DMS153 treated with DMSO at 0.1 percent for 48 hours (cell line): Measurements from ENCODE around the gene WDR45B.
"Not testable (repeated sequence)": the region's sequence is repeated elsewhere in the genome, so short reads cannot be mapped to it uniquely, and the experiment has no call there.

Experiments used
- DNase-seq: peaks from one replicate; lab custom pipeline; 2025; ENCODE audit not compliant: unreplicated experiment; lab: John Stamatoyannopoulos, UW

WDR45B gene

DNA sequence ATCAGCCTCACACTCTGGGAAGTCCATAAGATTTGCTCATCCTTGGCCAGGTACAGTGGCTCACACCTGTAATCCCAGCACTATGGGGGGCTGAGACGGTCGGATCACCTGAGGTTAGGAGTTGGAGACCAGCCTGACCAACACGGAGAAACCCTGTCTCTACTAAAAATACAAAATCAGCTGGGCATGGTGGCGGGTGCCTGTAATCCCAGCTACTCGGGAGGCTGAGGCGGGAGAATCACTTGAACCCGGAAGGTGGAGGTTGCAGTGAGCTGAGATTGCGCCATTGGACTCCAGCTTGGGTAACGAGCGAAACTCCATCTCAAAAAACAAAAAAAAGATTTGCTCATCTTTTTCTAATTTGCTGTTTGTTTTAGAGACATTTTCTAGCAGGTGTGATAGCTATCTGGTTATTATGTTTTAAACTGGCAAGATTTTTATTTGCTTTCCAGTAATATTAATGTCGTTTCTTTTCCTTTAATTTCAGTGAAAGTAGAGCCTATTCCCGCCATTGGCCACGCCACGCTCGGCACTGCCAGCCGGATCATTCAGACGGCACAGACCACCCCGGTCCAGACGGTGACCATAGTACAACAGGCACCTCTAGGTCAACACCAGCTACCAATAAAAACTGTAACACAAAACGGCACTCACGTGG, 61.5 kb downstream of the WDR45B start:
- DNase-seq: no peak

DNA sequence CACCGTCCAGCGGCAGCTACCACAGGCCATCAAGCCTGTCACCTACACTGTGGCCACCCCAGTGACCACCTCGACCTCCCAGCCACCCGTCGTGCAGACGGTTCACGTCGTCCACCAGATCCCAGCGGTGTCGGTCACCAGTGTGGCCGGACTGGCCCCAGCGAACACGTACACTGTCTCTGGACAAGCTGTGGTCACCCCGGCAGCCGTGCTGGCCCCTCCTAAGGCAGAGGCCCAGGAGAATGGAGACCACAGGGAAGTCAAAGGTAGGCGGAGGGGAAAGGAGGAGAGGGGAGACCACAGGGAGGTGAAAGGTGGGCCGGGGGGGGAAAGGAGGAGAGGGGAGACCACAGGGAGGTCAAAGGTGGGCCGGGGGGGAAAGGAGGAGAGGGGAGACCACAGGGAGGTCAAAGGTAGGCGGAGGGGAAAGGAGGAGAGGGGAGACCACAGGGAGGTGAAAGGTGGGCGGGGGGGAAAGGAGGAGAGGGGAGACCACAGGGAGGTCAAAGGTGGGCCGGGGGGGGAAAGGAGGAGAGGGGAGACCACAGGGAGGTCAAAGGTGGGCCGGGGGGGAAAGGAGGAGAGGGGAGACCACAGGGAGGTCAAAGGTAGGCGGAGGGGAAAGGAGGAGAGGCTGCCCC, 62.2 kb downstream of the WDR45B start:
- DNase-seq: not testable (repeated sequence)

DNA sequence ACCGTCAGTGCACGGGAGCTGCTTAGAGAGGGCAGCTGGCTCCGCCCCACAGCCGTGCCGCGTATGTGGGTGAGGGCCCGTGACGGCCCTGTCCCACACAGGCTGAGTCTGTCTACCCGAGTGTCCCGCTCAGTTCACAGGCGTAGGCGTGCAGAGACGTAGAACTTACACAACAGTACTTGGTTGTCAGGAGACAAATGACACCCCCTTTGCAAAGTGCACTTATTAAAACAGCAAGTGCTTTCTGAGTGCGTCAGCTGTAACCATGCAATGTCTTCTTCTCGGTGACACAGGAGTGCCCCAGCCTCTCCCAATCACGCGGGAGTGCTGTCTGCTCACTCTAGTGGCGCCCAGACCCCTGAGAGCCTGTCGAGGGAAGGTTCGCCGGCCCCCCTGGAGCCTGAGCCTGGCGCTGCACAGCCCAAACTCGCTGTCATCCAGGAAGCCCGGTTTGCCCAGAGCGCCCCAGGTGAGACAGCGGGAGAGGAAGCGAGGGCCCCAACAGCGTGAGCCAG, 64.5 kb downstream of the WDR45B start:
- no peak for DNase-seq

DNA sequence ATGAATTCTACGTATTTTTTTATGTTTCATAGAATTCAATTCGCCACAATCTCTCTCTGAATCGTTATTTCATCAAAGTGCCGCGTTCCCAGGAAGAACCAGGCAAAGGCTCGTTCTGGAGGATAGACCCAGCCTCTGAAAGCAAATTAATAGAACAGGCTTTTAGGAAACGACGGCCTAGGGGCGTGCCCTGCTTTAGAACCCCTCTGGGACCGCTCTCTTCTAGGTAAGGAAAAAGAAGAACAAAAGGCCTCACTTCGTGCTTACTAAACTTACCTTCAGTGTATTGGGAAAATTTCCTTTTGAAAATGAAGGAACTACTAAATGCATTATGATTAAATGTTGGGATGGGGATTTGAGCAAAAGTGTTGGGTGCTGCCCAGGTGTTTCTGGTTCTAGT, 65.5 kb downstream of the WDR45B start:
- DNase-seq: no peak

DNA sequence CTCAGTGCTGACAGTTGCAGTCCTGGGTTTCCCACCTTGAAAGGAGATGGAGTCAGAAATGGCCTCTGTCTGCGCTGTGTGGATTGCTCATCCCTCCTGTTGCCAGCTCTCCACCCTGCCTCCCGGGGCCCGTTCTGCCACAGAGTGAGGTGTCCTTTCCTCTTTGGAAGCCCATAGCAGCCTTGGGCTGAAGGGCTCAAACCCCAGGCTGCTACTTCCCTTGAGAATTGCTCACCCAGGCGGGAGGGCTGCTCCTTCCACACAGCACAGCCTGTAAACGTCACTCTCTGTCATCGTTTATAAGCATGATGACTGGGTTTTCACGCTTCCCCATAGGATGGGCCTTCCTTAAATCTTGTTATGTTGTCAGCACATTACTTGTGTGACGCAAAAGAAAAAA, 66.0 kb downstream of the WDR45B start:
- DNase-seq: no peak

DNA sequence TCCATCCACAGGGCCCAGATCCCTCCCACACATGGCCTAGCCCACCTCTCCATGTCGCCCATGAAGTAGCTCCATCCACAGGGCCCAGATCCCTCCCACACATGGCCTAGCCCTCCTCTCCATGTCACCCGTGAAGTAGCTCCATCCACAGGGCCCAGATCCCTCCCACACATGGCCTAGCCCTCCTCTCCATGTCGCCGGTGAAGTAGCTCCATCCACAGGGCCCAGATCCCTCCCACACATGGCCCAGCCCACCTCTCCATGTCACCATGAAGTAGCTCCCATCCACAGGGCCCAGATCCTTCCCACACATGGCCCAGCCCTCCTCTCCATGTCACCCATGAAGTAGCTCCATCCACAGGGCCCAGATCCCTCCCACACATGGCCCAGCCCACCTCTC, 68.3 kb downstream of the WDR45B start:
- DNase-seq: not testable (repeated sequence)

DNA sequence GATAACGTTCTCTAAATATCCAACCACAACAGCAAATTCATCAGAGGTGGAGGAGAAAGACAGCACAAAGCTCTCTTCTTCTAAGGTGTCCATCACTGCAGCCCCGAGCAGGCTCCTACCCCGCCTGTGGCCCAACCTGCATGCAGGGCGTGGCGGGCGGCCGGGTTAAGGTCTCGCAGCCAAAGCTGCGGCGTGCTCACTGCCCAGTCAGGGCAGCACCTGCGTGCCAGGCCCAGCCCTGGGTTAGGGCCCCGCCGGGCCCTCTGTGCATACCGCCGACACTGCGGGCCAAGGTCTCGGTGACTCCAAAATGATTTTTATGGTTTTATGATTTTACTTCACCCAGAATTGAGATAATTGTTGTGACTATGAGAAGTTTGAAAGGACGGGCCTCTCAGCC, 70.9 kb downstream of the WDR45B start:
- no peak for DNase-seq

DNA sequence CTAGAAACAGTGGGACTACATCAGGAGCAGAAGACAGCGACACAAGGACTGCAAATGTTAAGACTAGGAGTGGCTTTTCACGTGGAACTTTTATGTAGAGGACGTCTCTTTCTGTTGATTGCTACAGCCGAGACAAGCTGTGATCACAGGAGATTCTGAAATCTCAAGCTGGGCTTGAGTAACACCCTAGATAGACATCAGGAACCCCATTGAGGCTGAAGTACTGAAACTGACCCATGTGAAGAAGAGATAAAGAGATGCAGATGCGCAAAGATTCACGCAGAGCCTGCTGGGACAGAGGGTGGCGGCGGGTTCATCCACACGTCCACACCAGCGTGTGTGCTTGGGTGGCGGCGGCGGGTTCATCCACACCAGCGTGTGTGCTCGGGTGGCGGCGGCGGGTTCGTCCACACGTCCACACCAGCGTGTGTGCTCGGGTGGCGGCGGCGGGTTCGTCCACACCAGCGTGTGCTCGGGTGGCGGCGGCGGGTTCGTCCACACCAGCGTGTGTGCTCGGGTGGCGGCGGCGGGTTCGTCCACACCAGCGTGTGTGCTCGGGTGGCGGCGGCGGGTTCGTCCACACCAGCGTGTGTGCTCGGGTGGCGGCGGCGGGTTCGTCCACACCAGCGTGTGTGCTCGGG, 72.5 kb downstream of the WDR45B start:
- not testable (repeated sequence) for DNase-seq

DNA sequence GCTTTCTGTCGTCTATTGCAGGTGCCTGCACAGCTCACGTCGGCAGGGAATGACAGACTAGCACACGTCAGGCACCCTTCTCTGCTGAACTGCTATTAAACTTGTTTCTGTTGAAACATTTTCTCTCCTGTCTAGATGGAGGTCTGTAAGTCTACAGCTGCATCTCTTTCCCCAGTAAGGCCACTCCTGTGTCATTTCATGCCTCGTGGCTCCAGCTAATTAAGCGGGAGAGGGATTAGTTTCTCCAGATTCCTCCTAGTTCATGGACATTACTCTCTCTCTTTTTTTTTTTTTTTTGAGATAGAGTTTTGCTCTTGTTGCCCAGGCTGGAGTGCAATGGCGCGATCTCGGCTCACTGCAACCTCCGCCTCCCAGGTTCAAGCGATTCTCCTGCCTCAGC, 74.2 kb downstream of the WDR45B start:
- no peak for DNase-seq

DNA sequence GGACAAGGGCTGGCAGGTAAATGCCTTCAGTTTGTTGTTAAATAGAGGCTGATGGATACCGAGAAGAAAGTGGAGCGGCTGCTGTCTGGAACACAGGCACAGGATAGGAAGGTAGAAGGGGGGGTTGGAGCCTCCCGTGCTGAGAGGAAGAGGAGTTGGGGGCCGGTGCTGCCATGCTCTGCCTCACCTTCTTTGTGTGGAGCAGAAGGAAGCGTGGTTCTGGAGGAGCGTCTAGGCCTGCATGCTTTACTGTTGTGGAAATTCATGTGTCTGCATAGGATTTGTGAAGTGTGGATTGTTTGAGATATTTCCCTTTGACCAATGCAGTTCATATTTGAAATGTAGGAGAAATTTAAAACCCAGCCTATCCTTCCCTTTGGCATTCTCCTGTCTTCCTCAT, 76.4 kb downstream of the WDR45B start:
- DNase-seq: no peak

DNA sequence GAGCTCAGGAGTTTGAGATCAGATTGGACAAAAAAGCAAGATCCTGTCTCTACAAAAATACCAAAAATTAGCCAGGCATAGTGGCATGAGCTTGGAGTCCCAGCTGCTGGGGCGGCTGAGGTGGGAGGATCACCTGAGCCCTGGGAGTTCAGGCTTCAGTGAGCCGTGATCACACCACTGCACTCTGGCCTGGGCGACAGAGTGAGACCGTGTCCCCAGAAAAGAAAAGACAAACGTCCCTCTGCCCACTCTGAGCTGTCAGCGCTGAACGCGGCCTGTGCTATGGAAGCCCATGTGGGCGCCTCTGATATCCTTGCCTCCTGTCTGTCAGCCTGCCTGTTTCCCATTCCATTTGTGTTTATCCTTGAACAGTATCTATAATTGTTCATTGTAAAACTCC, 78.0 kb downstream of the WDR45B start:
- no peak for DNase-seq

DNA sequence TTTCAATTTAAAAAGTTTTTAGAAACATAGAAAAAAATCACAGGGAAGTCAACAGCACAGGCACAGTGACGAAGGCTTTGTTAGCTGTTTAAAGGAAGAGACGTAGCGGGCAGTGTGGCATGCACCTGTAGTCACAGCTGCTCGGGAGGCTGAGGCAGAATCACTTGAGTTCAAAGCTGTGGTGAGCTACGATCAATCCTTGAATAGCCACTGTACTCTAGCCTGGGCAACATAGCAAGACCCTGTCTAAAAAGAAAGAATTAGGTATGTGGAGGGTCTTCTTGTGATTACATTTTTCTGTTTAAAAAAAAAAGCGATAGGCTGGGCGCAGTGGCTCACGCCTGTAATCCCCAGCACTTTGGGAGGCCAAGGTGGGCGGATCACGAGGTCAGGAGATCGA, 78.6 kb downstream of the WDR45B start:
- no peak for DNase-seq

DNA sequence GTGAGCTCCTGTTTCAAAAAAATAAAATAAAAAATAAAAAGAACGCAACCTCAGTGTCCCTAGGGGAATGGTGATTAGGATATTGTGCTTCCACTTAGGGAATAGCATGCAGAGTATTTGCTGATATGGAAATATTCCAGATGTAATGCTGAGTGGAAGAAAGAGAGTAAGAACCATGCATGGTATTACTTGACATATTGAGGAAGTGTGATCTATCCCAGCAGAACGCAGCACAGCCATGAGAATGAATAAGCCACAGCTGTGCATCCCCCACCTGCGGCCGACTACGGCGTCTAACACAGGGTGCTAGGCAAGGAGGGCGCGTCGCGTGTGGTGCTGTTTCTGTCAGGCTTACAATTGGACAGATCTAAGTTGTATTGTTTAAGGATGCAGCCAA, 79.2 kb downstream of the WDR45B start:
- DNase-seq: no peak

DNA sequence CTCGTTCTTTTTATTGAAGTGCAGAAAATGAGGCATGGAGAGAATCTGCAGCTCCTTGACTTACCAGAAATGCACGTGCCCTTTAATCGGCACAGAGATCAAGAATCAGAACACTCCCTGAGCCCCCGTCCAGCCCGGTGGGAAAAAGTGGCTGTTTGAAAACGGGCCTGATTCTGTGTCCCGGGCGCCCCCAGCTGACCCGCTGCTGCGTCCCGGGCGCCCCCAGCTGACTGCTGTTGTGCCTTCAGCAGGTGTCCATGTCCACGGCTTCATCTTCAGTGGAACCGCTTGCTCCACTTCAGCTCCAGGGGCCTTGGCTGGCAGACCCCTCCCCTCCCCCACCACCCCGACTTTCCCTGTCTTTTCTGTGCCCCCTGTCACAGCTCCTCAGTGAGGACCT, 81.0 kb downstream of the WDR45B start:
- DNase-seq: no peak

DNA sequence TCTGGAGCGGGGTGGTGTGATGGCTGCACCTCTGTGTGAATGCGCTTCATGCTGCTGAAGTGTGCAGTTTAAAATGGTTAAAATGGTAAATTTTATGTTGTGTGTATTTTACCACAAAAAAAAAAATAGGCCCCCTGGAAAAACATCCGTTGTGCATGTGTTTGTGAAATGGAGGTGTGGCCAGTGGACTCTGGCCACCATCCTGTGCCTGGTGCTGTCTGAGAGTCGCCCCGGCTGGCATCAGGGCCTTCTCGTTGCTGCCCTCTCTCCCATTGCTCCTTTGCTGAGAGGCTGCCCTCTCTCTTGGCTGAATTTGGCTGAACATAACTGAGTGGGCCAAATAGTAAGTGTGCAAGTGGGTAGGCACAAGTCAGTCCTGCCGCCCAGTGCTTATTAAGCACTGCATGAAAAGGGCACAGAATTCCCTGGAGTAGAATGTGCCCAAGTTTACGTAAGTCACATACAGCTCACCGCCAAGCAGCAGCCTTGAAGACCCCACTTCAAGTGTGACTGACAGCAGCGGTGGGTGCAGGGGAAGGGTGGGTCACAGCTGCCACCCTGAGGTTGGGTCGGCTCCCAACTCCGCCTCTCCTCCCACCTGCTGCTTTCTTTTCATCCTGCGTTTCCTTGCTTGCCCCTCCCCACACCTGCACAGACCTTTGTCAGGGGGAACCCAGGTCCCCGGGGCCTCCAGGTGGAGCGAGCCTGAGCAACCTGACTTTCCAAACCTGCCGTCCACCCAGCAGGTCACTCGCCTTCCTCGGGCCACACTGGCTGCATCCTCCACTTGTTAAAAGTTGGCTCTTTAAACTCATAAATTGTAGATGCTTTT, 81.9 kb downstream of the WDR45B start:
- DNase-seq: no peak

DNA sequence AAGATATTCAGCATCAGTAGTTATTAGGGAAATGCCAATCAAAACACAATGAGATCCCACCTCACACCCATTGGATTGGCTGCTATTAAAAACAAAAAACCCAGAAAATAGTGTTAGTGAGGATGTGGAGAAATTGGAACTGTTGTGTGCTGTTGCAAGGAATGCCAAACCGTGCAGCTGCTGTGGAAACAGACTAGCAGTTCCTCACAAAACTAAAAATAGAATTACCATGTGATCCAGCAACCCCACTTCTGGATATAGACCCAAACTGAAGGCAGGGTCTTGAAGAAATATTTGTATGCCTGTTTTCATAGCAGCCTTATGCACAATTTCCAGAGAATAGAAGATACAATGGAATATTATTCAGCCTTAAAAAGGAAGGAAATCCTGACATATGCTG, 82.7 kb downstream of the WDR45B start:
- DNase-seq: no peak
